Right lobe of liver (tissue), 6 donors: ENCODE measurements around the gene POLA2. TPM values are rescaled to one million over a fixed set of nuclear protein-coding genes. Genes with fewer than 3 reads are reported as not detected.

Source experiments
- ATAC-seq, 4 donors: fragments of 200-7000 bp; cut with Tn5 transposase; one replicate each; pipeline ENCODE4 v1.9.1; 2020; ENCODE audit warnings: mild to moderate bottlenecking in 4 of 4, moderate library complexity in 4 of 4
- DNase-seq, 3 donors: peaks; one replicate each; pipeline ENCODE4 v3.0.0-alpha.2; 2020
- H3K27ac ChIP-seq, 3 donors: fragments of 200-600 bp; one replicate each; pipeline ENCODE4 v1.8.0; 2022
- H3K27me3 ChIP-seq, 2 donors: fragments of 200-600 bp; one replicate each; pipeline ENCODE4 v1.8.0; 2022
- H3K36me3 ChIP-seq, 4 donors: fragments of 200-600 bp; sonication (generic) in 1 of 4; one replicate each; pipeline versions ENCODE4 v1.5.1 to v1.8.0; 2017 to 2022; ENCODE audit warnings: control low read depth in 1 of 4
- H3K4me1 ChIP-seq, 4 donors: fragments of 200-600 bp; sonication (generic) in 1 of 4; one replicate each; pipeline versions ENCODE4 v1.5.1 to v1.8.0; 2017 to 2022; ENCODE audit warnings: control low read depth in 1 of 4
- H3K4me3 ChIP-seq, 3 donors: fragments of 200-600 bp; one replicate each; pipeline ENCODE4 v1.8.0; 2022
- H3K9me3 ChIP-seq, 4 donors: fragments of 200-600 bp; sonication (generic) in 1 of 4; one replicate each; pipeline versions ENCODE4 v1.5.1 to v1.8.0; 2017 to 2022; ENCODE audit warnings: control low read depth in 1 of 4
- POLR2A ChIP-seq: fragments of 450-650 bp; IDR thresholded peaks from one replicate; pipeline ENCODE4 v1.6.1; 2017; ENCODE audit warnings: antibody characterized with exemption, mild to moderate bottlenecking
- WGBS: methylation state at CpG from one replicate; pipeline ENCODE4 v1.1.6; 2018; ENCODE audit warnings: low coverage, low lambda C conversion rate; ENCODE audit not compliant: insufficient coverage; ENCODE audit errors: missing lambda C conversion rate; 5-methylcytosine and 5-hydroxymethylcytosine counted together
- intact Hi-C, 2 donors: fragments of 100-400 bp; cut with DNase I; formaldehyde crosslinking; loops; one replicate each; pipeline versions ENCODE4 v1.11.2 to v1.14.1; 2022
- total RNA-seq, 6 experiments: library from RNA; depleted of rRNA in 2 of 6; stranded (reverse); fragments of >200 nt in 2 of 6; fragmentation: NEBNext Ultra II Directional in 3 of 6; extraction: Animal tissue kit (Norgen Biotek cat#: 25700) in 3 of 6; gene quantifications; one replicate each; pipeline versions ENCODE4 v1.1.0 to v1.2.4, GENCODE V29; 2016 to 2023
- TF ChIP-seq, protein P1 (sequence below), 4 donors: fragments of 200-600 bp in 3 of 4; fragments of 450-650 bp in 1 of 4; IDR thresholded peaks; one replicate each; pipeline versions ENCODE4 v1.5.1 to v1.8.0; 2016 to 2022; ENCODE audit warnings: antibody characterized with exemption in 4 of 4, mild to moderate bottlenecking in 2 of 4
- donor health status: DM: no; HTN: yes; CAD: no.
- donor health status: DM: no; HTN: no; CAD: no.
- donor health status: DM: no; HTN: no; CAD: no.
- donor health status: DM: no; HTN: yes; CAD: no.
- donor health status: DM: no; HTN: yes; CAD: no.

The POLA2 gene
- total RNA-seq, 6 experiments from 2014 or later: 1.8 to 8.4 (median 3.5) TPM

DNA sequence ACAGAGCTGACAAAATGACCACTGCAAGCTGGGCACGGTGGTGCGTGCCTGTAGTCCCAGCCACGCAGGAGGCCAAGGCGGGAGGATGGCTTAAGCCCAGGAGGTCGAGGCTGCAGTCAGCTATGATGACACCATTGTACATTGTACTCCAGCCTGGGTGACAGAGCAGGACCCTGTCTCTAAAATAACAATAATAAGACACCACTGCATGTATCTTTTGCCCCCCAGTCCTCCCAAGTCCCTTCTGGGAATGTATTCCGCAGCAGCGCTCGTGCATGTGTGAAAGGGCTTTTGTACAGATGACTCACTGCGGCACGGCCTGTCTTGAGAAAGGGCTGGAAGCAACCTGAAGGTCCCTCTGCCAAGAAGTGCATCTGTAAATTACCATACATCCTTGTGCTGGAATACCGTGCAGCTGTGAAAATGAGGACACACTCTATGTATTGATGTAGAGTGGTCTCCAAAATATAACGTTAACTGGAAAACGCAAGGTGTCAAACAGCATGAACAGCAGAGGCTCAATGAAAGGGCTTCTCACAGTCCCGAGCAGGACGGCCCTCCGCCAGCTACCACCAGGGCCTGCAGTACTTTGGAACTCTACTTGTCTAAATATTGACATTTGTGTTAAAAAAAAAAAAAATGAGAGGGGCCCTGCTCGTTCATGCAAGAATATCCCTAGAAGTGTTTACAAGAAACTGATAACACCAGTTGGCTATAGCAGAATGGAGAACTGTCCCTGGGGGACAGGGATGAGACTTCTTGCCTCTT, 43.9 kb downstream of the POLA2 start:
- Histone ChIP-seq H3K36me3 (no peaks in the 10 kb centered on the region), H3K9me3 (no peaks in the 10 kb centered on the region), H3K4me3 (no peak overlapping the region), H3K27me3 (no peaks in the 10 kb centered on the region), H3K27ac (peak overlapping the region in 2 of 3 donors; percentile 34 to 52), H3K4me1 (peaks cover 0 to 28% (median 10%) of the 10 kb centered on the region in 4 donors)
- intact Hi-C loops: no loop called here
- ATAC-seq (peak; percentile 74 to 85 (median 84)), DNase-seq (peak; percentile 48 to 76 (median 72))
- WGBS: 51% methylated on average over 16 of the region's 17 CpGs
- no peak for TF ChIP-seq POLR2A
- TF ChIP-seq, protein P1, sequence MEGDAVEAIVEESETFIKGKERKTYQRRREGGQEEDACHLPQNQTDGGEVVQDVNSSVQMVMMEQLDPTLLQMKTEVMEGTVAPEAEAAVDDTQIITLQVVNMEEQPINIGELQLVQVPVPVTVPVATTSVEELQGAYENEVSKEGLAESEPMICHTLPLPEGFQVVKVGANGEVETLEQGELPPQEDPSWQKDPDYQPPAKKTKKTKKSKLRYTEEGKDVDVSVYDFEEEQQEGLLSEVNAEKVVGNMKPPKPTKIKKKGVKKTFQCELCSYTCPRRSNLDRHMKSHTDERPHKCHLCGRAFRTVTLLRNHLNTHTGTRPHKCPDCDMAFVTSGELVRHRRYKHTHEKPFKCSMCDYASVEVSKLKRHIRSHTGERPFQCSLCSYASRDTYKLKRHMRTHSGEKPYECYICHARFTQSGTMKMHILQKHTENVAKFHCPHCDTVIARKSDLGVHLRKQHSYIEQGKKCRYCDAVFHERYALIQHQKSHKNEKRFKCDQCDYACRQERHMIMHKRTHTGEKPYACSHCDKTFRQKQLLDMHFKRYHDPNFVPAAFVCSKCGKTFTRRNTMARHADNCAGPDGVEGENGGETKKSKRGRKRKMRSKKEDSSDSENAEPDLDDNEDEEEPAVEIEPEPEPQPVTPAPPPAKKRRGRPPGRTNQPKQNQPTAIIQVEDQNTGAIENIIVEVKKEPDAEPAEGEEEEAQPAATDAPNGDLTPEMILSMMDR (IDR thresholded peaks at IDR 0.05): no peak

DNA sequence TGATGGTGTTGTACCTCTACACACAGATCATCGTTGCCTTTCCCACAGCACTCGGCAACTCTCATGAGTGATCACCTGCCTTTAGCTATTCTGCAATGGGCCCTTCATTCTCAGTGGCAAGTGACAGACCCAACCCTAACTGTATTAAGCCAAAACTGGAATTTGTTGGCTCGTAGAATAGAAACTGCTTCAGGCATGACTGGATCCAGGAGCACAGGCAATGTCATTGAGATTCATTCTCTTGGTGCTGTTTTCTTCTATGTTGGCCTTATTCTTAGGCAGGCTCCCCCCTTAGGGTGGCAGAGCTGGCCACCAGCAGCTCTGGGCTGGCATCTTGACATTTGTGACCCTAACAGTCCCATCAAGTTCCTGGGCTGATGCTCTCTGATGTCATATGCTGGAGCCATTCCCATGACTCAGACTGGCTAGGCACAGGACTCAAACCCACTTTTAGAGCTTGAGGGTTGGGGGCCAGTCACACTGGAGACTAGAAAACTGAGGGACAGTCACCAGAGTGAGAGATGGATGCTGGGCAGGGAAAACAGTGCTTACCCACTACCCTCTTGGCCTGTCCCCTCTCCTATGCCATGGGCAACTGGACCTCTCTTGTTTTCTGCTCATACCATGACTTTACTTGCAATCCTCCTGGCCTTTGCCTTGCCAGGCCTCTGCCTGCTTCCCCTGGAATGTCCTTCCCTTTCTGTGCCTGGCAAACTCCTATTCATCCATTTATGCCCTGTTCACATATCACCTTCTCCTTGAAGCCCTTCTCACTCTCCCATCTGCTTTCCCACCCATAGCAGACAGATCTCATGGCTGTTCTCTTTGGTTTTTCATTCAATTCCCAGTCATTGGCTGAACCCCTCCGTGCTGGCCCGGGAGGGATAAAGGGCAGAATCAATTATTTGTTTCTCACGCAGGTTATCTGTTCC, 45.8 kb downstream of the POLA2 start:
- peaks cover 0 to 28% (median 10%) of the 10 kb centered on the region in 4 donors for H3K4me1 ChIP-seq
- ATAC-seq (no peak), DNase-seq (no peak)
- TF ChIP-seq, protein P1 (IDR thresholded peaks at IDR 0.05): no peak
- no peak for TF ChIP-seq POLR2A
- no peak overlapping the region for H3K27ac ChIP-seq
- 59% methylated on average over 6 of the region's 6 CpGs for WGBS
- no peak overlapping the region for H3K4me3 ChIP-seq
- no peaks in the 10 kb centered on the region for H3K36me3 ChIP-seq
- H3K9me3 ChIP-seq: no peaks in the 10 kb centered on the region
- intact Hi-C loops: no loop called here
- H3K27me3 ChIP-seq: no peaks in the 10 kb centered on the region

DNA sequence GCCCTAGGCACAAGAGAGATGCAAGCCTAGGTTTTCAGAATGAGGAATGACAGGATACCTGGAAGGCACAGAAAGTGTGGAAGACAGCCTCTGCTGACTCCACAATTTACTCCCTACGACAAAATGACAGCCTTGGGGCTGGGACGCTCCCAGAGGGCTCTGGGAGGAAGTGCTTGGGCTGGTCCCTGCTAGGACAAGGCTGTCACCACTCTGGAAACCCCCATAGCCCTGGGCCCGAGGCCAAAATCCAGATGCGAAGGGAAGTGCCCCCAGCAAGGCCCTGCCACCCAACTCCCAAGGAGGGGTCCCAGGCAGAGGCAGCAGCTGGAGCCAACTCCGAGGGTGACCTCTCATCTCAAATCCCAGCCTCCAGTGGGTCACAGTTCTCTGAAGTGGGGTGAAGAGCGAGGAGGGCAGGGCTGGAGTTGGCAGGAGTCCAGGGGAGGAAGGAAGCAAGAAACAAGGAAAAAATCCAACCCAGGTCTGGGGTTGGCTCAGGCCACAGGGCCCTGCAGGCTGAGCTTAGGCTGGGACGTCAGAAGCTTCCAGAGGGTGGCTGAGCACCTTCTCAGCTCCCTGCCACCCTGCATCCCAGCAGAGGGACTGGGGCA, 46.6 kb downstream of the POLA2 start:
- H3K36me3 ChIP-seq: no peaks in the 10 kb centered on the region
- H3K4me1 ChIP-seq: peaks cover 0 to 28% (median 10%) of the 10 kb centered on the region in 4 donors
- WGBS: 45% methylated on average over 2 of the region's 7 CpGs
- no peaks in the 10 kb centered on the region for H3K27me3 ChIP-seq
- intact Hi-C loops: no loop called here
- H3K9me3 ChIP-seq: no peaks in the 10 kb centered on the region
- TF ChIP-seq, protein P1 (IDR thresholded peaks at IDR 0.05): no peak
- TF ChIP-seq POLR2A: no peak
- no peak overlapping the region for H3K4me3 ChIP-seq
- peak in 2 of 3 donors; percentile 62 to 70 for DNase-seq
- peak; percentile 19 to 43 (median 28) for ATAC-seq
- no peak overlapping the region for H3K27ac ChIP-seq

DNA sequence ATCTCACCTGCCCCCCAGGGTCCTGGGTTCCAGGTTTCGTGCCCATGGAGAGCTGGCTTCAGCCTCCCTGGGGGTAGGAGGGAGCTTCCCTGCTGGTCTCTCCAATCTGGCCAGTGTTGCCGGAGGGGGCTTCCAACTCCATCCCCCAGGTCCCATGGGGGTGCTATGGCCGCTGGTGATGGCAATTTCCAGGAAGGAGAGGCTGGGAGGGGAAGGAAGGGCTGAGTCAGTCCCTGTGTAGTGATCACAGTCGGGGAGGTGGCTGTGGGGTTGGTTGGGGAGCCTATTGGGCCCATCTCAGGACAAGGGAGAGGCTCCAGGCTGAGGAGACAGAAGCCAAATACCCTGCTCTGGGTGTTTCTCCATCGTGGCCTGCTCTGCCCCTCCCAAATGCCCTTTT, 47.2 kb downstream of the POLA2 start:
- intact Hi-C loops: no loop called here
- no peak overlapping the region for H3K4me3 ChIP-seq
- TF ChIP-seq, protein P1 (IDR thresholded peaks at IDR 0.05): no peak
- no peak for TF ChIP-seq POLR2A
- no peaks in the 10 kb centered on the region for H3K9me3 ChIP-seq
- H3K36me3 ChIP-seq: no peaks in the 10 kb centered on the region
- no peak for DNase-seq
- H3K27ac ChIP-seq: no peak overlapping the region
- WGBS: 81% methylated on average over 3 of the region's 5 CpGs
- H3K4me1 ChIP-seq: peaks cover 0 to 28% (median 10%) of the 10 kb centered on the region in 4 donors
- no peak for ATAC-seq
- H3K27me3 ChIP-seq: no peaks in the 10 kb centered on the region
